Measurements from ENCODE around the gene PNPLA8.

DNA sequence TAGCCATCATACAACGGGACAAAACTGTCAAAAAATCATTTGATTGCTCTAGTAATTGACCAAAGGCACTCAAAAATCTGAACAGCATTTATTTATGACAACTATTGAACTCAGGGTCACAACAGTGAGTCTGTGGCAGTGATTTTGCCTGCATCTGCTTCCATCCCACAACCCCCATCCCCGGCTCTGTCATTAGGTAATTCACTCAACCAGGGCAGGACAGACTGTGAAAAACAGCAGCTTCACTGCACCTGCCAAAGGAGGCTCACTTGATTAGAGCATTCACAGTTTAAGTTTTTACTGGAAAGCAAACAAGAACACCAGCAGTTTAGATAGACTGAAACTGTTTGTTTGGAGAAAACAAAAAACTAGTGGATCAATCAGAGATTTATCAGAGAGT, 91.9 kb downstream of the PNPLA8 start:
- TF ChIP-seq, protein P1, sequence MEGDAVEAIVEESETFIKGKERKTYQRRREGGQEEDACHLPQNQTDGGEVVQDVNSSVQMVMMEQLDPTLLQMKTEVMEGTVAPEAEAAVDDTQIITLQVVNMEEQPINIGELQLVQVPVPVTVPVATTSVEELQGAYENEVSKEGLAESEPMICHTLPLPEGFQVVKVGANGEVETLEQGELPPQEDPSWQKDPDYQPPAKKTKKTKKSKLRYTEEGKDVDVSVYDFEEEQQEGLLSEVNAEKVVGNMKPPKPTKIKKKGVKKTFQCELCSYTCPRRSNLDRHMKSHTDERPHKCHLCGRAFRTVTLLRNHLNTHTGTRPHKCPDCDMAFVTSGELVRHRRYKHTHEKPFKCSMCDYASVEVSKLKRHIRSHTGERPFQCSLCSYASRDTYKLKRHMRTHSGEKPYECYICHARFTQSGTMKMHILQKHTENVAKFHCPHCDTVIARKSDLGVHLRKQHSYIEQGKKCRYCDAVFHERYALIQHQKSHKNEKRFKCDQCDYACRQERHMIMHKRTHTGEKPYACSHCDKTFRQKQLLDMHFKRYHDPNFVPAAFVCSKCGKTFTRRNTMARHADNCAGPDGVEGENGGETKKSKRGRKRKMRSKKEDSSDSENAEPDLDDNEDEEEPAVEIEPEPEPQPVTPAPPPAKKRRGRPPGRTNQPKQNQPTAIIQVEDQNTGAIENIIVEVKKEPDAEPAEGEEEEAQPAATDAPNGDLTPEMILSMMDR (IDR thresholded peaks at IDR 0.05): no peak
- TF ChIP-seq POLR2A (IDR thresholded peaks at IDR 0.05): no peak

Measured in body of pancreas (tissue), 4 donors.